ENCODE results near the gene PDK3. TPM values are rescaled to one million over a fixed set of nuclear protein-coding genes. Genes with fewer than 3 reads are reported as not detected.

PDK3 gene
- polyA plus RNA-seq, 1 of the 3 experiments (the other 2 are of a cell fraction): 2.5 TPM

DNA sequence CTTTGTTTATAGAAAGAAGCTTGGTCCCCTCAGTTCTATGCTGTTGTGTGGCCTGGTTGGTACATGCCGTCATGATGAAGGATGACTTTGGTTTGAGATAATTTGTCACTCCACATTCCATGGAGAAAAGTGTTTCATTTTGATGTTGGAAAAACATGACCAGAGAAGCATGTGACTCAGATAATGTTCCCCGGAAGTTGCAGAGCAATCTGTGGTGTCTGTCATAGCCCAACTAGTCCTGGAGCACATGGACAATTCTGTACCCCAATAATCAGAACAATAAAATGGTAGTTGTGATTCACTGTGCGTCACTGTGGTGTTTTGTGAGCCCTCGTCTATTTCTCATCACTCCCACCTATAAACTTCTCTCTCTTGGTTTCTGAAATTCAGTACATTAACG is 85.1 kb downstream of the PDK3 start:
- H2AFZ ChIP-seq (ENCODE audit: low read depth): no peak overlapping the region
- CTCF ChIA-PET: no interaction called here
- H3K4me2 ChIP-seq: no peak overlapping the region
- no peak overlapping the region for H3K9ac ChIP-seq
- TF ChIP-seq, protein P1, sequence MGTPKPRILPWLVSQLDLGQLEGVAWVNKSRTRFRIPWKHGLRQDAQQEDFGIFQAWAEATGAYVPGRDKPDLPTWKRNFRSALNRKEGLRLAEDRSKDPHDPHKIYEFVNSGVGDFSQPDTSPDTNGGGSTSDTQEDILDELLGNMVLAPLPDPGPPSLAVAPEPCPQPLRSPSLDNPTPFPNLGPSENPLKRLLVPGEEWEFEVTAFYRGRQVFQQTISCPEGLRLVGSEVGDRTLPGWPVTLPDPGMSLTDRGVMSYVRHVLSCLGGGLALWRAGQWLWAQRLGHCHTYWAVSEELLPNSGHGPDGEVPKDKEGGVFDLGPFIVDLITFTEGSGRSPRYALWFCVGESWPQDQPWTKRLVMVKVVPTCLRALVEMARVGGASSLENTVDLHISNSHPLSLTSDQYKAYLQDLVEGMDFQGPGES (IDR thresholded peaks at IDR 0.05; ENCODE audit: low read depth, low read length): no peak
- TF ChIP-seq YY1 (IDR thresholded peaks at IDR 0.05; ENCODE audit: low read depth) (no peak), GATA2 (CRISPR knock-in tag; IDR thresholded peaks at IDR 0.05) (no peak), EZH2phosphoT487 (IDR thresholded peaks at IDR 0.05; ENCODE audit: borderline replicate concordance, low read depth) (no peak), TEAD4 (IDR thresholded peaks at IDR 0.05; ENCODE audit: borderline replicate concordance, insufficient read depth) (no peak), TCF12 (IDR thresholded peaks at IDR 0.05) (no peak), RXRA (IDR thresholded peaks at IDR 0.05; ENCODE audit: borderline replicate concordance, low read depth) (no peak), FOXJ3 (CRISPR knock-in tag; IDR thresholded peaks at IDR 0.05) (no peak), GABPA (IDR thresholded peaks at IDR 0.05; ENCODE audit: low read depth) (no peak), SMC3 (IDR thresholded peaks at IDR 0.05; ENCODE audit: low read depth, low read length) (no peak), MXI1 (IDR thresholded peaks at IDR 0.05; ENCODE audit: low read depth, low read length) (no peak), MEF2A (IDR thresholded peaks at IDR 0.05; ENCODE audit: borderline replicate concordance, low read depth) (no peak), EP300 (IDR thresholded peaks at IDR 0.05; ENCODE audit: borderline replicate concordance in 1 of 2, low read depth in 1 of 2, low read length in 1 of 2) (no peak), FOXM1 (IDR thresholded peaks at IDR 0.05; ENCODE audit: low read depth) (no peak), NRF1 (IDR thresholded peaks at IDR 0.05; ENCODE audit: low read depth, low read length) (no peak), RCOR1 (IDR thresholded peaks at IDR 0.05; ENCODE audit: low read length) (no peak)
- TF ChIP-seq, protein P2, sequence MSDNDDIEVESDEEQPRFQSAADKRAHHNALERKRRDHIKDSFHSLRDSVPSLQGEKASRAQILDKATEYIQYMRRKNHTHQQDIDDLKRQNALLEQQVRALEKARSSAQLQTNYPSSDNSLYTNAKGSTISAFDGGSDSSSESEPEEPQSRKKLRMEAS (IDR thresholded peaks at IDR 0.05; ENCODE audit: low read depth): no peak
- TF ChIP-seq, protein P3, sequence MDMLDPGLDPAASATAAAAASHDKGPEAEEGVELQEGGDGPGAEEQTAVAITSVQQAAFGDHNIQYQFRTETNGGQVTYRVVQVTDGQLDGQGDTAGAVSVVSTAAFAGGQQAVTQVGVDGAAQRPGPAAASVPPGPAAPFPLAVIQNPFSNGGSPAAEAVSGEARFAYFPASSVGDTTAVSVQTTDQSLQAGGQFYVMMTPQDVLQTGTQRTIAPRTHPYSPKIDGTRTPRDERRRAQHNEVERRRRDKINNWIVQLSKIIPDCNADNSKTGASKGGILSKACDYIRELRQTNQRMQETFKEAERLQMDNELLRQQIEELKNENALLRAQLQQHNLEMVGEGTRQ (IDR thresholded peaks at IDR 0.05; ENCODE audit: borderline replicate concordance, low read depth, low read length): no peak
- TF ChIP-seq, protein P4, sequence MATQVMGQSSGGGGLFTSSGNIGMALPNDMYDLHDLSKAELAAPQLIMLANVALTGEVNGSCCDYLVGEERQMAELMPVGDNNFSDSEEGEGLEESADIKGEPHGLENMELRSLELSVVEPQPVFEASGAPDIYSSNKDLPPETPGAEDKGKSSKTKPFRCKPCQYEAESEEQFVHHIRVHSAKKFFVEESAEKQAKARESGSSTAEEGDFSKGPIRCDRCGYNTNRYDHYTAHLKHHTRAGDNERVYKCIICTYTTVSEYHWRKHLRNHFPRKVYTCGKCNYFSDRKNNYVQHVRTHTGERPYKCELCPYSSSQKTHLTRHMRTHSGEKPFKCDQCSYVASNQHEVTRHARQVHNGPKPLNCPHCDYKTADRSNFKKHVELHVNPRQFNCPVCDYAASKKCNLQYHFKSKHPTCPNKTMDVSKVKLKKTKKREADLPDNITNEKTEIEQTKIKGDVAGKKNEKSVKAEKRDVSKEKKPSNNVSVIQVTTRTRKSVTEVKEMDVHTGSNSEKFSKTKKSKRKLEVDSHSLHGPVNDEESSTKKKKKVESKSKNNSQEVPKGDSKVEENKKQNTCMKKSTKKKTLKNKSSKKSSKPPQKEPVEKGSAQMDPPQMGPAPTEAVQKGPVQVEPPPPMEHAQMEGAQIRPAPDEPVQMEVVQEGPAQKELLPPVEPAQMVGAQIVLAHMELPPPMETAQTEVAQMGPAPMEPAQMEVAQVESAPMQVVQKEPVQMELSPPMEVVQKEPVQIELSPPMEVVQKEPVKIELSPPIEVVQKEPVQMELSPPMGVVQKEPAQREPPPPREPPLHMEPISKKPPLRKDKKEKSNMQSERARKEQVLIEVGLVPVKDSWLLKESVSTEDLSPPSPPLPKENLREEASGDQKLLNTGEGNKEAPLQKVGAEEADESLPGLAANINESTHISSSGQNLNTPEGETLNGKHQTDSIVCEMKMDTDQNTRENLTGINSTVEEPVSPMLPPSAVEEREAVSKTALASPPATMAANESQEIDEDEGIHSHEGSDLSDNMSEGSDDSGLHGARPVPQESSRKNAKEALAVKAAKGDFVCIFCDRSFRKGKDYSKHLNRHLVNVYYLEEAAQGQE (IDR thresholded peaks at IDR 0.05; ENCODE audit: low read depth, low read length): no peak
- TF ChIP-seq, protein P5, sequence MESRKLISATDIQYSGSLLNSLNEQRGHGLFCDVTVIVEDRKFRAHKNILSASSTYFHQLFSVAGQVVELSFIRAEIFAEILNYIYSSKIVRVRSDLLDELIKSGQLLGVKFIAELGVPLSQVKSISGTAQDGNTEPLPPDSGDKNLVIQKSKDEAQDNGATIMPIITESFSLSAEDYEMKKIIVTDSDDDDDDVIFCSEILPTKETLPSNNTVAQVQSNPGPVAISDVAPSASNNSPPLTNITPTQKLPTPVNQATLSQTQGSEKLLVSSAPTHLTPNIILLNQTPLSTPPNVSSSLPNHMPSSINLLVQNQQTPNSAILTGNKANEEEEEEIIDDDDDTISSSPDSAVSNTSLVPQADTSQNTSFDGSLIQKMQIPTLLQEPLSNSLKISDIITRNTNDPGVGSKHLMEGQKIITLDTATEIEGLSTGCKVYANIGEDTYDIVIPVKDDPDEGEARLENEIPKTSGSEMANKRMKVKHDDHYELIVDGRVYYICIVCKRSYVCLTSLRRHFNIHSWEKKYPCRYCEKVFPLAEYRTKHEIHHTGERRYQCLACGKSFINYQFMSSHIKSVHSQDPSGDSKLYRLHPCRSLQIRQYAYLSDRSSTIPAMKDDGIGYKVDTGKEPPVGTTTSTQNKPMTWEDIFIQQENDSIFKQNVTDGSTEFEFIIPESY (IDR thresholded peaks at IDR 0.05; ENCODE audit: borderline replicate concordance, low read depth): no peak
- H4K20me1 ChIP-seq (ENCODE audit: insufficient read depth): no peaks in the 10 kb centered on the region
- no peaks in the 10 kb centered on the region for H3K79me2 ChIP-seq (ENCODE audit: insufficient read depth)
- no peaks in the 10 kb centered on the region for H3K27me3 ChIP-seq (ENCODE audit: insufficient read depth)
- no peaks in the 10 kb centered on the region for H3K9me3 ChIP-seq
- no peak overlapping the region for H3K27ac ChIP-seq (ENCODE audit: low read depth in 2 of 2, low read length in 1 of 2)
- H3K4me3 ChIP-seq (ENCODE audit: low read depth in 2 of 2, low read length in 1 of 2): no peak overlapping the region
- WGBS (ENCODE audit: low lambda C conversion rate): 60% methylated on average over 5 of the region's 5 CpGs
- no peaks in the 10 kb centered on the region for H3F3A ChIP-seq (replicated peaks; ENCODE audit: insufficient read depth)
- no peaks in the 10 kb centered on the region for H3K9me2 ChIP-seq
- DNase-seq: no peak
- no peaks in the 10 kb centered on the region for H3K4me1 ChIP-seq (ENCODE audit: control insufficient read depth in 1 of 2, insufficient read depth in 2 of 2, low read depth in 1 of 2, low read length in 1 of 2)
- H3K36me3 ChIP-seq (replicated peaks in 1 of 2; ENCODE audit: control insufficient read depth in 1 of 2, insufficient read depth in 2 of 2, low read length in 1 of 2): no peaks in the 10 kb centered on the region
- POLR2A ChIA-PET: no interaction called here

Measured in SK-N-SH (cell line).